Activated T-helper 2 cell treated with anti-CD3 and anti-CD28 coated beads, Interferon-gamma antibody, Interleukin-2, Interleukin-4, amounts not matched to agents 10 μg/mL and 5 μg/mL and 100 μg/mL, durations not matched to agents 14 hours and 24 hours and 36 hours (primary cell): Measurements from ENCODE around the gene PDE6D. TPM values are rescaled to one million over a fixed set of nuclear protein-coding genes. Genes with fewer than 3 reads are reported as not detected.

ENCODE experiments used
- DNase-seq: peaks from one replicate; pipeline ENCODE4 v3.0.0; 2021; ENCODE audit warnings: low spot score
- H3K27ac Mint-ChIP-seq: one replicate; pipeline ENCODE4 v1.8.0; 2021; ENCODE audit warnings: mixed read lengths
- H3K27me3 Mint-ChIP-seq: one replicate; pipeline ENCODE4 v1.8.0; 2021; ENCODE audit warnings: low read depth, mixed read lengths
- H3K36me3 Mint-ChIP-seq: one replicate; pipeline ENCODE4 v1.8.0; 2021; ENCODE audit warnings: low read depth, mixed read lengths
- H3K4me1 Mint-ChIP-seq: one replicate; pipeline ENCODE4 v1.8.0; 2021; ENCODE audit warnings: low read depth, mixed read lengths
- H3K4me3 Mint-ChIP-seq: one replicate; pipeline ENCODE4 v1.8.0; 2021; ENCODE audit warnings: low read depth, mild to moderate bottlenecking, moderate library complexity, mixed read lengths
- H3K9me3 Mint-ChIP-seq: one replicate; pipeline ENCODE4 v1.8.0; 2021; ENCODE audit warnings: mixed read lengths
- intact Hi-C: fragments of 100-400 bp; cut with micrococcal nuclease; formaldehyde crosslinking; loops from one replicate; pipeline ENCODE4 v1.15.1; 2023
- total RNA-seq: library from RNA; stranded (reverse); gene quantifications from 2 replicates; pipeline ENCODE4 v1.2.3, GENCODE V29; 2022

PDE6D gene
- total RNA-seq, 1 donor from 2014 or later: 35.5 TPM

- H3K9me3 Mint-ChIP-seq: no peaks in the 10 kb centered on the region
- H3K4me3 Mint-ChIP-seq: peak overlapping the region; percentile 51
- peaks cover 6% of the 10 kb centered on the region for H3K4me1 Mint-ChIP-seq
- peaks cover 16% of the 10 kb centered on the region for H3K36me3 Mint-ChIP-seq
- no peak overlapping the region for H3K27ac Mint-ChIP-seq
- intact Hi-C loops: no loop called here
- DNase-seq: no peak
- H3K27me3 Mint-ChIP-seq: no peaks in the 10 kb centered on the region
These were observed 77.1 kb downstream of the PDE6D start for GRCh38 chr2:231704017-231704416.

DNA sequence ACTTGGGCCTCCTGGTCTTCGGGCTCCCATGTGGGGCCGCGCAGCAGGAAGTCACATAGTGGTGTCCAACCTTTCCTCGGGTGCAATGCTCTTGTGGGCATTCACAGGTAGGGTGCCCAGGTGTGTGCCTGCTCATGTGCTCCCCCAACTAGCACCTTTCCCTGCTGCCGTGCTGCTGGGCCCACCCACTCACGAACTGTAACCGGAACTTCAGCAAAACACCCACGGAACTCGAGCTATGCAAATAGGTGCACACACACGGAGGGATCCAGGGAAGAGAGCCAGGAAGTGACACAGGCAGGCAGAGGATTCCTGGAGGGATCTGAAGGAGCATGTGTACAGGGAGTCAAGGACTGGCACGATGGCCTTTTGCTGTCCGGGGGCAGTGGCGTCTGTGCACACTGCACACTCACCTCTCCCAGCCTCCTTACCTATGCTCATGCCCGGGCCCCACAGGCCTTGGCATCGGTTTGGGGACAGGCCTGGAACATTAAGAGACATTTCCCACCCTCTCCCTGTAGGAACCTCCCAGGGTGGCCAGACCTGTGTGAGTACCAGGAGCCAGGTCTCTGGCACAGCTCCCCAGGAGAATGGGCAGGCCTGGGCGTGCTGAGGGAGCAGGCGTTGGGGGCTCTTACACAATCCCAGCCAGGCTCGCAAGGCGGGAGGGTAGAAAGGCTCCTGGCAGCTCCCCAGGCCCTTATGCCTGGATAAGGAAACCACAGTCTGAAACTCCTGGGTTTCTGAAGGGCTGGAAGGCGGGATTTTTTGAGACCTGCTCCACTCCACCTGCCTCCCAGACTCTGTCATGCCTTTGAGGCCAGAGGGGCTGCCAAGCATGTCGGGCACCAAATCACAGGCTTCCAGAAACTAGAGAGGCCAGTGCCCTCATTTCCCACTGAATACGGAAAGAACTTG lies 79.4 kb downstream of the PDE6D start:
- no peak for DNase-seq

DNA sequence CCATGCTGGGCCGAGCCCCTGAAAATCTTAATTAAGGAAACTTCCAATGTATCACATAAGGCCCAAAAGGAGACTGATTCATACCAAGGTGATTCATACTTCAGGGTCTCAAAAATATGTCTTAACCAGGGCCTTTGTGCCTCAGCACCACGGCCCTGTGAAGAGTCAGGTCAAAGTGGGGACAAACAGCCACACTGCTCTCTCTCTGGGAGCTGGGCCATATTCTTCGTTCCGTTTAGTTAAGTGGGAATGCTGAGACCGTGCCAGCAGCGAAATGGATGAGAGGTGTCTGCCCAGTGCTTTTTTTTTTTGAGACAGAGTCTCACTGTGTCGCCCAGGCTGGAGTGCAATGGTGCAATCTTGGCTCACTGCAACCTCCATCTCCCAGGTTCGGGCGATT lies 82.1 kb downstream of the PDE6D start:
- no peak overlapping the region for H3K4me3 Mint-ChIP-seq
- no peak for DNase-seq
- H3K27me3 Mint-ChIP-seq: no peaks in the 10 kb centered on the region
- intact Hi-C loops: no loop called here
- no peaks in the 10 kb centered on the region for H3K4me1 Mint-ChIP-seq
- no peaks in the 10 kb centered on the region for H3K9me3 Mint-ChIP-seq
- H3K36me3 Mint-ChIP-seq: peaks cover 2% of the 10 kb centered on the region
- H3K27ac Mint-ChIP-seq: no peak overlapping the region

More for the DNA sequence above, 79.4 kb downstream of the PDE6D start:
- peaks cover 6% of the 10 kb centered on the region for H3K4me1 Mint-ChIP-seq
- intact Hi-C loops: no loop called here
- H3K27ac Mint-ChIP-seq: no peak overlapping the region
- H3K4me3 Mint-ChIP-seq: no peak overlapping the region
- peaks cover 10% of the 10 kb centered on the region for H3K36me3 Mint-ChIP-seq
- H3K27me3 Mint-ChIP-seq: no peaks in the 10 kb centered on the region
- H3K9me3 Mint-ChIP-seq: no peaks in the 10 kb centered on the region

- no peak overlapping the region for H3K27ac Mint-ChIP-seq
- no peaks in the 10 kb centered on the region for H3K27me3 Mint-ChIP-seq
- no peaks in the 10 kb centered on the region for H3K36me3 Mint-ChIP-seq
- no peaks in the 10 kb centered on the region for H3K4me1 Mint-ChIP-seq
- H3K4me3 Mint-ChIP-seq: no peak overlapping the region
- H3K9me3 Mint-ChIP-seq: no peaks in the 10 kb centered on the region
- intact Hi-C loops: no loop called here
- DNase-seq: no peak
These were observed 85.1 kb downstream of the PDE6D start for GRCh38 chr2:231696004-231696367.

DNA sequence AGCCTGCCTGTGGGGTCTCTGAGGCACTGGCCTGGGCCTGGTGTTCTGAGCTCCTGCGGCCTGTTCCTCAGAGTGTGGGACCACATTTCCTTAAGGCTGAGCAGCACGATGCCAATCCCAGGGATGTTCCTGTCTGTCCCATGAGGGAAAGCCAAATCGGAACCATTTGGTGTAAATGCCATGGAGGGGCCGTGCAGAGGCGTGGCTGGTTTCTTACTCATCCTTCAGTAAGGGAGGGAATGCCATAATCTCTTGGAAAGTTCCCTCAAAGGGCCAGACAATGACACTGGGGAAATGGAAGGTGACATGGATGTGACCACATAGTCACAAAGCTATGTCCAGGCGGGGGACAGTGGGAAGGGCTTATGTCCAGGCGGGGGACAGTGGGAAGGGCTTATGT lies 87.1 kb downstream of the PDE6D start:
- no peaks in the 10 kb centered on the region for H3K4me1 Mint-ChIP-seq
- H3K27ac Mint-ChIP-seq: no peak overlapping the region

GRCh38 chr2:231692847-231693246 lies 88.2 kb downstream of the PDE6D start:
- DNase-seq: no peak
- H3K4me3 Mint-ChIP-seq: no peak overlapping the region
- no peaks in the 10 kb centered on the region for H3K36me3 Mint-ChIP-seq
- intact Hi-C loops: no loop called here
- no peaks in the 10 kb centered on the region for H3K27me3 Mint-ChIP-seq
- H3K27ac Mint-ChIP-seq: no peak overlapping the region
- H3K4me1 Mint-ChIP-seq: no peaks in the 10 kb centered on the region
- no peaks in the 10 kb centered on the region for H3K9me3 Mint-ChIP-seq

More for the DNA sequence above, 87.1 kb downstream of the PDE6D start:
- H3K36me3 Mint-ChIP-seq: no peaks in the 10 kb centered on the region
- no peaks in the 10 kb centered on the region for H3K27me3 Mint-ChIP-seq
- intact Hi-C loops: no loop called here
- no peaks in the 10 kb centered on the region for H3K9me3 Mint-ChIP-seq
- no peak for DNase-seq
- H3K4me3 Mint-ChIP-seq: no peak overlapping the region

- no peaks in the 10 kb centered on the region for H3K9me3 Mint-ChIP-seq
- no peak for DNase-seq
- H3K36me3 Mint-ChIP-seq: no peaks in the 10 kb centered on the region
- intact Hi-C loops: no loop called here
- H3K4me3 Mint-ChIP-seq: no peak overlapping the region
- no peaks in the 10 kb centered on the region for H3K27me3 Mint-ChIP-seq
- no peak overlapping the region for H3K27ac Mint-ChIP-seq
- peaks cover 5% of the 10 kb centered on the region for H3K4me1 Mint-ChIP-seq
These were observed 89.8 kb downstream of the PDE6D start for GRCh38 chr2:231691251-231691772.

- H3K27ac Mint-ChIP-seq: no peak overlapping the region
- DNase-seq: no peak
- no peak overlapping the region for H3K4me3 Mint-ChIP-seq
- no peaks in the 10 kb centered on the region for H3K36me3 Mint-ChIP-seq
- H3K4me1 Mint-ChIP-seq: peaks cover 5% of the 10 kb centered on the region
- no peaks in the 10 kb centered on the region for H3K27me3 Mint-ChIP-seq
- intact Hi-C loops: no loop called here
- no peaks in the 10 kb centered on the region for H3K9me3 Mint-ChIP-seq
These were observed 91.8 kb downstream of the PDE6D start for GRCh38 chr2:231689124-231689893.

- peaks cover 5% of the 10 kb centered on the region for H3K4me1 Mint-ChIP-seq
- DNase-seq: no peak
- no peaks in the 10 kb centered on the region for H3K27me3 Mint-ChIP-seq
- no peak overlapping the region for H3K4me3 Mint-ChIP-seq
- intact Hi-C loops: no loop called here
- no peak overlapping the region for H3K27ac Mint-ChIP-seq
- H3K36me3 Mint-ChIP-seq: no peaks in the 10 kb centered on the region
- no peaks in the 10 kb centered on the region for H3K9me3 Mint-ChIP-seq
These were observed 92.4 kb downstream of the PDE6D start for GRCh38 chr2:231688719-231689118.

DNA sequence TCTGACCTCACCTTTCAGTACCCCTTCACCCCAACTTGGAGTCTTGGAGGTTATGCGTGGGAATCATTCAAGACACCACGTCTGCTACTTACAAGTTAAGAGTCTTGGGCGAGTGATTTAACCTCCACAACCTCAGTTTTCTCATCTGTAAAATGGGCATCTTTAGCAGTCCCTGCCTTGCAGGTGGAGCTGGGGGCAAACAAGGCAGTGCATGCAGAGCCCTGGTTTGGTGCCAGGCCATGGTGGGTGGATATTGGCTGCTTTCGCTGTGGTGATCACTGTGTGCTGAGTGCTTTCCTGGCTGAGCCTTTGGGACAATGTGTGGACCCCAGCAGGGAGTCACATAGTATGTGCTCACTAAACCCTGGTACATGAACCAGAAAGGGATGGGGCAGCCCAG lies 93.1 kb downstream of the PDE6D start:
- intact Hi-C loops: loop anchor here (1.0 kb wide), 1 partner anchor 18 kb away; no protein-coding TSS in a partner anchor
- Mint-ChIP-seq H3K27ac (no peak overlapping the region), H3K36me3 (no peaks in the 10 kb centered on the region), H3K4me1 (peaks cover 5% of the 10 kb centered on the region), H3K9me3 (no peaks in the 10 kb centered on the region), H3K27me3 (no peaks in the 10 kb centered on the region), H3K4me3 (no peak overlapping the region)
- no peak for DNase-seq

DNA sequence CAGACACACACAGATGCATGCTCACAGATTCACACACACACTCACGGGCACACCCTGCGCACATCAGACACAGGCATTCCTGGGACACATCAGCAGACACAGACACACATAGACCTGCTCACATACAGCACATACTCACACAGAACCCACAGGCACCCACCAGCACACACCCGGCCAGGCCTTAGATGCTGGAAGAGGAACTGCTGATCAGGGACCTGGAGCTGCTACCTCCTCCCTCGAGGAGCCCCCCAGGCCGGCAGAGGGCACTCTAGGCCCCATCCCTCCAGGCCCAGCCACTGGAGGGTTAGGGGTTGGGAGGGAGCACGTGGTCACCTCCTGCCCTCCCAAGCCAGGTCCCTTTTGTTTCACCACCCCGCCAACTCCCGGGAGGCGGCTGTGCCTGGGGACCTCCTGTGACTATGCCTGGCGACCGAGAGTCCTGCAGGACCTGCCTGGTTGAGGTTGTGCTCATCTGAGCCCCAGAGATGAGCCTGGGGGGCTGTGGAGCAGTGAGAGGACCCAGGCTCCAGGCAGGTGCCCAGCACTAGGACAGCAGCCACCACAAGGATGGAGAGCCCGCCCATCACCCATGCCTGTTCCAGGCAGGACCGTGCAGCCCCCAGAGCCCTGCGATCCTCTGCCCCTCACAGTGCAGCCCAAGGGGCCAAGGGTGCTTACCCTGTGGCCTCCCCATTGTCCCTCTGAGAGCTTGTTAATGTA lies 93.8 kb downstream of the PDE6D start:
- intact Hi-C loops: loop anchor here (1.0 kb wide), 1 partner anchor 19 kb away; no protein-coding TSS in a partner anchor
- Mint-ChIP-seq H3K9me3 (no peaks in the 10 kb centered on the region), H3K4me1 (peaks cover 5% of the 10 kb centered on the region), H3K36me3 (no peaks in the 10 kb centered on the region), H3K27me3 (peaks cover 1% of the 10 kb centered on the region), H3K4me3 (no peak overlapping the region), H3K27ac (no peak overlapping the region)
- DNase-seq: peak; percentile 31
